IMR-90 (cell line): ENCODE measurements around the gene SLX9. TPM values are rescaled to one million over a fixed set of nuclear protein-coding genes. Genes with fewer than 3 reads are reported as not detected.

Experiments used
- ATAC-seq: fragments of 200-7000 bp; cut with Tn5 transposase; 2 replicates; pipeline ENCODE4 v1.9.1; 2020; ENCODE audit warnings: low read depth, mild to moderate bottlenecking, moderate library complexity
- BruUV-seq: library from RNA; stranded (reverse); fragments of 400-500 nt; replicated peaks from 2 replicates; lab custom pipeline; 2021; lab: Mats Ljungman, UMichigan
- CTCF ChIA-PET: fragments of 300-600 bp; formaldehyde crosslinking; extraction: SDS; loops from one replicate; lab custom pipeline; 2021; ENCODE audit warnings: antibody characterized with exemption; lab: Yijun Ruan, JAX
- POLR2A ChIA-PET: fragments of 300-600 bp; sonication (Branson Sonifier 250); formaldehyde crosslinking; loops from one replicate; lab custom pipeline; 2022; ENCODE audit warnings: antibody characterized with exemption; ENCODE audit not compliant: unreplicated experiment; lab: Charles Lee
- DNase-seq: peaks from one replicate; pipeline ENCODE4 v3.0.0; 2013
- H2AFZ ChIP-seq: replicated peaks from 2 replicates; pipeline ENCODE3; 2013; ENCODE audit warnings: low read length, mild to moderate bottlenecking; ENCODE audit not compliant: poor library complexity
- H2AK5ac ChIP-seq: 2 replicates; pipeline ENCODE4 v1.6.1; 2013; ENCODE audit warnings: low read depth, low read length, inconsistent platforms
- H2AK9ac ChIP-seq: replicated peaks from 2 replicates; pipeline ENCODE3; 2013; ENCODE audit warnings: mild to moderate bottlenecking, low read depth, low read length, moderate library complexity; ENCODE audit not compliant: poor library complexity
- H2BK120ac ChIP-seq: 2 replicates; pipeline ENCODE4 v1.6.1; 2013; ENCODE audit warnings: low read depth, low read length, inconsistent platforms
- H2BK15ac ChIP-seq: 3 replicates; pipeline ENCODE4 v1.6.1; 2013; ENCODE audit warnings: low read depth, low read length, inconsistent platforms
- H2BK20ac ChIP-seq: 2 replicates; pipeline ENCODE4 v1.6.1; 2013; ENCODE audit warnings: low read depth, mild to moderate bottlenecking, inconsistent platforms, low read length, moderate library complexity
- H2BK5ac ChIP-seq: 2 replicates; pipeline ENCODE4 v1.6.1; 2013; ENCODE audit warnings: mild to moderate bottlenecking, low read depth, low read length, inconsistent platforms; ENCODE audit not compliant: poor library complexity, severe bottlenecking
- H3K14ac ChIP-seq: replicated peaks from 2 replicates; pipeline ENCODE4 v1.6.1; 2013; ENCODE audit warnings: low read depth, low read length, inconsistent platforms
- H3K18ac ChIP-seq: 2 replicates; pipeline ENCODE4 v1.6.1; 2013; ENCODE audit warnings: low read depth, low read length, control low read depth
- H3K23ac ChIP-seq: 2 replicates; pipeline ENCODE4 v1.6.1; 2013; ENCODE audit warnings: low read depth, low read length, inconsistent platforms
- H3K27ac ChIP-seq: 2 replicates; pipeline ENCODE4 v1.5.1; 2013; ENCODE audit warnings: mild to moderate bottlenecking, control low read depth, low read length; ENCODE audit not compliant: insufficient read depth
- H3K27me3 ChIP-seq: 2 replicates; pipeline ENCODE4 v1.6.1; 2013; ENCODE audit warnings: low read length; ENCODE audit not compliant: control insufficient read depth, insufficient read depth
- H3K36me3 ChIP-seq: 2 replicates; pipeline ENCODE4 v1.6.1; 2013; ENCODE audit warnings: low read length, mixed read lengths; ENCODE audit not compliant: control insufficient read depth, insufficient read depth
- H3K4ac ChIP-seq: 2 replicates; pipeline ENCODE4 v1.6.1; 2013; ENCODE audit warnings: low read depth, low read length, inconsistent platforms
- H3K4me1 ChIP-seq: 2 replicates; pipeline ENCODE4 v1.6.1; 2013; ENCODE audit warnings: low read length, mixed read lengths; ENCODE audit not compliant: control insufficient read depth, insufficient read depth
- H3K4me2 ChIP-seq: 2 replicates; pipeline ENCODE4 v1.6.1; 2013; ENCODE audit warnings: low read depth, mild to moderate bottlenecking, control low read depth, low read length, moderate library complexity
- H3K4me3 ChIP-seq: 2 replicates; pipeline ENCODE4 v1.5.1; 2013; ENCODE audit warnings: low read depth, mild to moderate bottlenecking, control low read depth, low read length, moderate library complexity; ENCODE audit not compliant: insufficient read depth
- H3K56ac ChIP-seq: 2 replicates; pipeline ENCODE4 v1.6.1; 2013; ENCODE audit warnings: low read length, inconsistent platforms; ENCODE audit not compliant: insufficient read depth; ENCODE audit errors: extremely low read depth
- H3K79me1 ChIP-seq, 2 experiments: 2 replicates each; pipeline ENCODE4 v1.6.1; 2013; ENCODE audit warnings: low read length in 2 of 2, inconsistent platforms in 1 of 2, low read depth in 1 of 2
- H3K9ac ChIP-seq: 2 replicates; pipeline ENCODE4 v1.6.1; 2013; ENCODE audit warnings: low read depth, low read length, control low read depth
- H3K9me1 ChIP-seq: 2 replicates; pipeline ENCODE4 v1.6.1; 2013; ENCODE audit warnings: low read length, inconsistent platforms; ENCODE audit not compliant: insufficient read depth
- H3K9me3 ChIP-seq: 2 replicates; pipeline ENCODE4 v1.6.1; 2013; ENCODE audit warnings: low read length; ENCODE audit not compliant: control insufficient read depth, insufficient read depth
- H4K20me1 ChIP-seq: 2 replicates; pipeline ENCODE4 v1.6.1; 2013; ENCODE audit warnings: low read length, inconsistent platforms; ENCODE audit not compliant: insufficient read depth
- H4K5ac ChIP-seq: 2 replicates; pipeline ENCODE4 v1.6.1; 2013; ENCODE audit warnings: mild to moderate bottlenecking, low read depth, low read length, control low read depth
- H4K8ac ChIP-seq, 2 experiments: 2 replicates each; pipeline ENCODE4 v1.6.1; 2013; ENCODE audit warnings: low read depth in 2 of 2, low read length in 2 of 2, control low read depth in 1 of 2, inconsistent platforms in 1 of 2
- H4K91ac ChIP-seq: 2 replicates; pipeline ENCODE4 v1.6.1; 2013; ENCODE audit warnings: low read depth, low read length, inconsistent platforms; ENCODE audit not compliant: insufficient read depth
- FOS ChIP-seq: fragments of 150-350 bp; IDR thresholded peaks from 2 replicates; pipeline ENCODE4 v1.6.1; 2016; ENCODE audit warnings: low read depth, low read length
- WGBS, 2 experiments: methylation state at CpG; one replicate each; pipeline versions ENCODE4 v1.1.5 to v1.1.7; 2013; ENCODE audit warnings: missing lambda C conversion rate in 2 of 2; ENCODE audit not compliant: insufficient read length in 1 of 2; ENCODE audit errors: extremely low coverage in 2 of 2; 5-methylcytosine and 5-hydroxymethylcytosine counted together
- dilution Hi-C: fragments of 300-500 bp; cut with HindIII; formaldehyde crosslinking; loops from one replicate; pipeline ENCODE4 v1.14.3; 2018; ENCODE audit warnings: low sequenced_read_pairs; ENCODE audit not compliant: unreplicated experiment
- in situ Hi-C: fragments of 300-500 bp; cut with MboI; formaldehyde crosslinking; loops from 3 replicates; pipeline ENCODE4 v1.14.3; 2019; ENCODE audit warnings: low sequenced_read_pairs, inconsistent platforms, mixed read lengths
- intact Hi-C: fragments of 100-400 bp; cut with micrococcal nuclease; formaldehyde crosslinking; loops from 2 replicates; pipeline ENCODE4 v1.10.0; 2022
- polyA plus RNA-seq, 3 experiments: library from polyadenylated mRNA; depleted of rRNA; stranded (reverse); fragments of >200 nt; gene quantifications; 2 replicates each; pipeline ENCODE4 v1.2.3, GENCODE V29; 2012; ENCODE audit warnings: low replicate concordance in 1 of 3
- total RNA-seq: library from RNA; depleted of rRNA; stranded (reverse); fragments of >200 nt; gene quantifications from 2 replicates; pipeline ENCODE4 v1.2.3, GENCODE V29; 2012

SLX9 gene
- total and polyA plus RNA-seq, 2 of the 4 experiments (the other 2 are of a cell fraction), result 10.4 to 21.7 TPM

DNA sequence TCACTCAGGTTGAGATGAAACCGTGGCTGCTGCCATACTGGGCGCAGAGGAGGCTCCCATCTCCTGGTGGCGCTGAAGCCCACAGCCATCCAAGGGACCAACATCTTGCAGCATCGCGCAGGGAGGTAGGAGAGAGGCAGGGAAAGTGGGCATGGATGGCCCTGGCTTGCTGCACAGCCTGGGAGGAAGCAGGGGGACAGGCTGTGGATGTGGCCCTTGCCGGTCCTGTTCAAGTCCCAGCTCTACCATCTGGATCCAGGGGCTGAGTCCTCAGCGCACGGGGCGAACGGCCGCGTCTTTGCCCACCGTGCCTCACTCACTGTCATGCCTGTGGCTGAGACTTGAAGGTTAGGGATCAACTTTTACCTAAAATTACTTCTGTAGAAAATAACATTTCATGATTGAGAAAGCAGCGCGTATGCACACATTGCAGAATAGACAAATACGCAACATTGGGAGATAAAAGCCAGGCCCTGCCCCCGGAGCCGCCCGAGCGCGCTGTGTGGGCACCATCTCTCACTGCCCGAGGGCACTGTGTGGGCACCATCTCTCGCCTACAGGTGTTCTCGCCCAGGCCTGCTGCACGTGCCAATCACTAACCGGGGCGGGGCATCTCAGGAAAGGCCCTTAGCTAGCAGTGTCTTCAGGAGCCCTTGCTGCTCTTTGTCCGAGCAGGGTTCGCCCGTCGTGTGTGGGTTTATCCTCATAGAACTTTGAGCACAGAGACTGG, 11.5 kb downstream of the SLX9 start:
- Histone ChIP-seq H3K18ac (no peak overlapping the region), H4K20me1 (peaks cover 35% of the 10 kb centered on the region)

More for the DNA sequence above, 11.5 kb downstream of the SLX9 start:
- no peak for DNase-seq
- intact Hi-C loops (no loop called here), dilution Hi-C loops (no loop called here), in situ Hi-C loops (no loop called here)
- H3K4ac ChIP-seq, result peak overlapping the region; percentile 43; the same call in 1 of the 2 replicates
- H2AFZ ChIP-seq, result peak overlapping the region; percentile 41
- CTCF ChIA-PET, result interaction anchor here (2.7 kb wide), 1 partner anchor 186 kb away, joined by 21 read pairs; no protein-coding TSS in a partner anchor
- 0 out of 2 replicates have a peak, but pooled peaks cover 3% of the 10 kb centered on the region for H3K9me1 ChIP-seq
- H3K4me3 ChIP-seq, result no peak overlapping the region
- peaks cover 12 to 68% of the 10 kb centered on the region in 2 experiments for H3K79me1 ChIP-seq
- no peak overlapping the region for H3K9ac ChIP-seq
- peak overlapping the region; percentile 15 for H2AK9ac ChIP-seq
- H3K9me3 ChIP-seq, result no peaks in the 10 kb centered on the region
- no TSS peak for BruUV-seq
- H3K23ac ChIP-seq, result 0 out of 2 replicates have a peak overlapping the region, but pooled peaks have one; percentile 7
- H2BK5ac ChIP-seq, result no peak overlapping the region
- H2BK120ac ChIP-seq, result no peak overlapping the region
- peak overlapping the region; percentile 74; the same call in 1 of the 2 replicates for H4K91ac ChIP-seq
- 99% methylated on average over 11 of the region's 31 CpGs; no CpG with 5 or more reads in 1 of the 2 experiments for WGBS, 2 experiments
- H3K56ac ChIP-seq, result no peak overlapping the region
- ATAC-seq, result no peak
- H2BK20ac ChIP-seq, result 0 out of 2 replicates have a peak overlapping the region, but pooled peaks have one; percentile 24
- no peaks in the 10 kb centered on the region; the same call in 1 of the 2 replicates for H3K4me1 ChIP-seq
- H3K27ac ChIP-seq, result no peak overlapping the region
- POLR2A ChIA-PET, result no interaction called here
- no peak for TF ChIP-seq FOS
- no peak overlapping the region for H3K14ac ChIP-seq
- no peak overlapping the region for H2BK15ac ChIP-seq
- H4K8ac ChIP-seq, result peak overlapping the region in 1 of 2 experiments; percentile 35; a peak in 1 of 4 replicates
- H4K5ac ChIP-seq, result no peak overlapping the region
- H3K4me2 ChIP-seq, result no peak overlapping the region
- H2AK5ac ChIP-seq, result peak overlapping the region; percentile 81
- peaks cover 30% of the 10 kb centered on the region for H3K36me3 ChIP-seq
- H3K27me3 ChIP-seq, result no peaks in the 10 kb centered on the region
